GM06990 (cell line): ENCODE measurements around the gene HELZ.

Experiments
- DNase-seq: peaks from one replicate; pipeline ENCODE4 v3.0.0-alpha.2; 2011; ENCODE audit not compliant: insufficient read length; ENCODE audit errors: extremely low read depth
- H3K27me3 ChIP-seq: replicated peaks from 2 replicates; pipeline ENCODE4 v1.6.0; 2011; ENCODE audit warnings: low read length; ENCODE audit not compliant: control insufficient read depth, insufficient read depth
- H3K36me3 ChIP-seq: 2 replicates; pipeline ENCODE4 v1.5.1; 2011; ENCODE audit warnings: low read length; ENCODE audit not compliant: control insufficient read depth, insufficient read depth
- H3K4me3 ChIP-seq: replicated peaks from 2 replicates; pipeline ENCODE4 v1.5.1; 2011; ENCODE audit warnings: low read depth, mild to moderate bottlenecking, control low read depth, low read length
- TF ChIP-seq, protein P1 (sequence below): IDR thresholded peaks from 2 replicates; pipeline ENCODE4 v1.5.1; 2011; ENCODE audit warnings: low read length, control low read depth, mild to moderate bottlenecking, inconsistent platforms; ENCODE audit not compliant: insufficient read depth, poor library complexity, severe bottlenecking

Gene HELZ

GRCh38 chr17:67270416-67270815 is 25.4 kb upstream of the HELZ start:
- Histone ChIP-seq H3K27me3 (no peaks in the 10 kb centered on the region), H3K4me3 (no peak overlapping the region), H3K36me3 (no peaks in the 10 kb centered on the region)
- no peak for DNase-seq
- TF ChIP-seq, protein P1, sequence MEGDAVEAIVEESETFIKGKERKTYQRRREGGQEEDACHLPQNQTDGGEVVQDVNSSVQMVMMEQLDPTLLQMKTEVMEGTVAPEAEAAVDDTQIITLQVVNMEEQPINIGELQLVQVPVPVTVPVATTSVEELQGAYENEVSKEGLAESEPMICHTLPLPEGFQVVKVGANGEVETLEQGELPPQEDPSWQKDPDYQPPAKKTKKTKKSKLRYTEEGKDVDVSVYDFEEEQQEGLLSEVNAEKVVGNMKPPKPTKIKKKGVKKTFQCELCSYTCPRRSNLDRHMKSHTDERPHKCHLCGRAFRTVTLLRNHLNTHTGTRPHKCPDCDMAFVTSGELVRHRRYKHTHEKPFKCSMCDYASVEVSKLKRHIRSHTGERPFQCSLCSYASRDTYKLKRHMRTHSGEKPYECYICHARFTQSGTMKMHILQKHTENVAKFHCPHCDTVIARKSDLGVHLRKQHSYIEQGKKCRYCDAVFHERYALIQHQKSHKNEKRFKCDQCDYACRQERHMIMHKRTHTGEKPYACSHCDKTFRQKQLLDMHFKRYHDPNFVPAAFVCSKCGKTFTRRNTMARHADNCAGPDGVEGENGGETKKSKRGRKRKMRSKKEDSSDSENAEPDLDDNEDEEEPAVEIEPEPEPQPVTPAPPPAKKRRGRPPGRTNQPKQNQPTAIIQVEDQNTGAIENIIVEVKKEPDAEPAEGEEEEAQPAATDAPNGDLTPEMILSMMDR = no peak

DNA sequence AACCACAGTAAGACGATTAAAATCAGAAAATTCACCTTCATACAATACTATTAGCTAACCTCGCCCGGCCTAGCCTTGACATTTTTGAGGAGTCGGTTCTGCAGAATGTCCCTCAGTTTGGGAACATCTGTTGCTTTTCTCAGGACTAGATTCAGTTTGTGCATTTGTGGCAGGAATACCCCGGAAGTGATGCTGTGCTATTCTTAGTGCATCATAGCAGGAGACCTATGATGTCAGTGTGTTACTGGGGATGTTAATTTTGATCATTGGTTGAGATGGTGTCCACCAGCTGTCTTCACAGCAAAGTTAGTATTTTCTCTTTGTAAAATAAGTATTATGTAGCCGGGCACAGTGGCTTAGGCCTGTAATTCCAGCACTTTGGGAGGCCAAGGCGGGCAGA is 21.5 kb upstream of the HELZ start:
- no peak for DNase-seq
- TF ChIP-seq, protein P1 = no peak
- Histone ChIP-seq H3K27me3 (no peaks in the 10 kb centered on the region), H3K36me3 (no peaks in the 10 kb centered on the region), H3K4me3 (no peak overlapping the region)

GRCh38 chr17:67265436-67266019 is 20.5 kb upstream of the HELZ start:
- H3K27me3 ChIP-seq = no peaks in the 10 kb centered on the region
- H3K36me3 ChIP-seq = no peaks in the 10 kb centered on the region
- TF ChIP-seq, protein P1 = no peak
- DNase-seq = no peak
- H3K4me3 ChIP-seq = no peak overlapping the region

GRCh38 chr17:67262435-67263117 is 17.6 kb upstream of the HELZ start:
- Histone ChIP-seq H3K36me3 (no peaks in the 10 kb centered on the region), H3K27me3 (no peaks in the 10 kb centered on the region), H3K4me3 (no peak overlapping the region)
- TF ChIP-seq, protein P1 = no peak
- DNase-seq = no peak

DNA sequence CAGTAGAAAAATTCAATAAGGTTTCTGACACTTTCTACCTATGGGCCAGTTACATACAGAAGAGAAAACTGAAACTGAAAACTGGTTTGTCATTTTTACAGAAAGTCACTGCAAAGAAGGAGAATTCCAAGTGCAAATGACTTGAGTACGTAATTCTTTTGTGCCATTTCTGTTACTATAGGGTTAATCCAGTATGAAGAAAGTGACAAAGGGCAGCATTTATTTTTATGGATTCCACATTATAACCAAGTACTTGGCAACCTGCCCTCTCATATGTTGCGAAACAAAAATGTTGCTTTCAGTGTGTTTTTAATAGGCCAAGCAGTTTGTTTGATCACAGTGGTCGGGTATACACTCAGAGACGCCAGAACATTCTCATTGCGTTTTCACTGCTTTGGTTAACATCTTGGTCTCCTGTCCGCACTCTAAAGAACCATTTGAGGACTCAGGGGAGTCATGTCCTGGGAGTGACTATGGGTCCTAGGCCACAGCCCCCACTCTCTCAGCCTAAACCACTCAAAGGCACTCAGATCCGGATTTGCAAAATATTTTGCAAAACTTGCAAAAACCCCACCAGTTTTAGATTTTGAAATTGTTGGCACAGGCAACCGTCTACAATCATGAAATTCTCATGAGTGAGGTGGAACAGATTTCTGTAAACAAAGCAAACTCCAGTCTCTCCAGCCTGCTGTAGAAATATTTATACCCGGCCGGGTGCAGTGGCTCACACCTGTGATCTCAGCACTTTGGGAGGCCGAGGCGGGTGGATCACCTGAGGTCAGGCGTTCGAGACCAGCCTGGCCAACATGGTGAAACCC is 15.4 kb upstream of the HELZ start:
- no peak overlapping the region for H3K4me3 ChIP-seq
- H3K36me3 ChIP-seq = no peaks in the 10 kb centered on the region
- H3K27me3 ChIP-seq = no peaks in the 10 kb centered on the region
- no peak for DNase-seq
- TF ChIP-seq, protein P1 = no peak
